IPS DF 19.7 (cell line): Measurements from ENCODE around the gene ZBED5.
"Not testable (repeated sequence)": the region's sequence is repeated elsewhere in the genome, so short reads cannot be mapped to it uniquely, and the experiment has no call there.

Experiments used
- DNase-seq: peaks from one replicate; pipeline ENCODE4 v3.0.0-alpha.2; 2013; ENCODE audit warnings: low read depth, low spot score

ZBED5 gene

DNA sequence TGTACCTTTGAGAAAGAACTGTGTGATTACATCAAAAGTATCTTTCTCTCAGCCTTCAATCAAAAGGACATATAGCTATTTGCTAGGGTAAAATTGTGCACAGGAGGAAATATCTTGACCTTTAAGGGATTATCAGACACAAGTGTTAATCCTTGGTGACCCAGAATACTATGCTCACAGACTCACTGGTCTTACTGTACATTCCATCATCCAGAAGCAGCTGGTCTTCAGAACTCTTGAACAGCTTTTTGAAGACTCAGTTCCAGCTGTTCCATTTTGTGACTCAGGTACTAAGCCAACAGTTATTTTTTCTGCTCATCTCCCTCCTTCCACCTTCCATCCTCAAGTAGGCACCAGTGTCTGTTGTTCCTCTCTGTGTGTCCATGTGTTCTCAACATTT lies 19.8 kb downstream of the ZBED5 start:
- DNase-seq, result no peak

DNA sequence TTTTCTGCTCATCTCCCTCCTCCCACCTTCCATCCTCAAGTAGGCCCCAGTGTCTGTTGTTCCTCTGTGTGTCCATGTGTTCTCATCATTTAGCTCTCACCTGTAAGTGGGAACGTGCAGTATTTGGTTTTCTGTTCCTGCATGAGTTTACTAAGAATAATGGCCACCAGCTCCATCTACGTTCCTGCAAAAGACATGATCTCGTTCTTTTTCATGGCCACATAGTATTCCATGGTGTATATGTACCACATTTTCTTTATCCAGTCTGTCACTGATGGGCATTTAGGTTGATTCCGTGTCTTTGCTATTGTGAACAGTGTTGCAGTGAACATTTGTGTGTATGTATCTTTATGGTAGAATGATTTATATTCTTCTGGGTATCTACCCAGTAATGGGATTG lies 21.0 kb downstream of the ZBED5 start:
- DNase-seq, result not testable (repeated sequence)

DNA sequence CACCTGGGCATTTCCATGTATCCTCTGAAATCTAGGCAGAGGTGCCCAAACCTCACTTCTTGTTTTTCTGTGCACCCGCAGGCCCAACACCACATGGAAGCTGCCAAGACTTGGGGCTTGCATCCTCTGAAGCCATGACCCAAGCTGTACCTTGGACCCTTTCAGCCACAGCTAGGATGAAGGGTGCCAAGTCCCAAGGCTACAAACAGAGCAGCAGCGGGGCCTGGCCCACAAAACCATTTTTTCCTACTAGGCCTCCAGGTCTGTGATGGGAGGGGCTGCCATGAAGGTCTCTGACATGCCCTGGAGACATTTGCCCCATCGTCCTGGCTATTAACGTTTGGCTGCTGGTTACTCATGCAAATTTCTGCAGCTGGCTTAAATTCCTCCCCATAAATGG lies 28.7 kb downstream of the ZBED5 start:
- no peak for DNase-seq

DNA sequence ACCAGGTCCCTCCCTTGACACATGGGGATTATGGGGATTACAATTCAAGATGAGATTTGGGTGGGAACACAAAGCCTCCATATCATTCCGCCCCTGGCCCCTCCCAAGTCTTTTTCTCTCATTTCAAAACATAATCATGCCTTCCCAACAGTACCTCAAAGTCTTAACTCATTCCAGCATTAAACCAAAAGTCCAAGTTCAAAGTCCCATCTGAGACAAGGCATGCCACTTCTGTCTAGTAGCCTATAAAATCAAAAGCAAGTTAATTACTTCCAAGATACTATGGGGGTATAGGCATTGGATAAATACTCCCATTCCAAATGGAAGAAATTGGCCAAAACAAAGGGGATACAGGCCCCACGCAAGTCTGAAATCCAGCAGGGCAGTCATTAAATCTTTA lies 29.5 kb downstream of the ZBED5 start:
- no peak for DNase-seq

DNA sequence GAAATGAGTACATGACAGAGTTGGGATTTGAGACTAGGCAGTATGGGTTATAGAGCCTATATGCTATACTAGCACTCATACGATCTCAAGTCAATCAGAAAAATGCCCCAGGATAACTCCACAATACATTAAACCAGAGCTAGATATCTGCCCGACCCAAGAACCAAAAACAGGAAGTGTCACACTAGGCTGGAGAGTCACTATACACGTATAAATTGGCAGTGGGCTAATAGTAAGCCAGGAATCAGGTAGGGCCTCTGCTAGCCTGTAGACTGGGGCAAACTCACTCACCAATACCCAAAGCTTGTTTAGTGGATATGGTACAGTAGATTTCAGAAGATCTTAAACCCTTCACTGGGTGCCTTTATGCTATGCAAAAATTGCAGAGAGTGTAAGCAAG lies 33.0 kb downstream of the ZBED5 start:
- DNase-seq, result no peak

DNA sequence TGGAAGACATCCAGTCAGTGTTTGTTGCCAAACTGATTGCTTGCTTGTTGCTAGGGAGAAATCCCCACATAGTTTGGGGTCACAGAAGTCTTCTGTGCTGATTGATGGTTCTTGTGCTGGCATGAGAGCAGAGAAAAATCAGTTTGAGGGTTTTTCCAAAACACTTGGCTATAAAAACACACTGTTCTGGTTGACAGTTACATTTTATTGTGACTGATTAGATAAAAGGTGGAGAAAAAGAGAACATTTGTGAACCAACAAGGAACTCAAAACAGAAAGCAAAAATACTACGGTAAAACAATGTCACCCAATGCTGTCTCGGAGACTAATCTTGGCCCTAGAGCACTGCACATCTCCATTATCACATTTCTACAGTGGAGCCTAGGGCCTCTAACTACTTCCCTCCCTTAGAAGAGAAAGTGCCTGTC lies 34.7 kb downstream of the ZBED5 start:
- no peak for DNase-seq

DNA sequence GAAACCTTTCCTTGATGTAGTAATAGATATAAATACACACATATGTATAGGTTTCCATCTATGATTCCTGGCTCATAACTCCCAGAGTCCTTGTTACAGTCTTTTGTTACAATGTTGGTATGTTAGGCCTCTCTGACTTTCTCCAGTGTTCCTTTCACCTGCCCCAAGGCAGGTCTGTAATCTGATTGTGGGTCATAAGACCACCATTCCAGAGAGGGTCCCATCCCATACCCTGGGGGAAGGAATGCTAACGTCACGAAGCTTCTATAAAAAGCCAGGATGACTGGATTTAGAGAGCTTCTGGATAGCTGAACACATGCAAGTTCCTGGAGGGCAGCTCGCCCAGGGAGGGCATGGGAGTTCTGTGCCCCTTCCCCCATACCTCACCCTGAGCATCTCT lies 35.4 kb downstream of the ZBED5 start:
- DNase-seq, result not testable (repeated sequence)

DNA sequence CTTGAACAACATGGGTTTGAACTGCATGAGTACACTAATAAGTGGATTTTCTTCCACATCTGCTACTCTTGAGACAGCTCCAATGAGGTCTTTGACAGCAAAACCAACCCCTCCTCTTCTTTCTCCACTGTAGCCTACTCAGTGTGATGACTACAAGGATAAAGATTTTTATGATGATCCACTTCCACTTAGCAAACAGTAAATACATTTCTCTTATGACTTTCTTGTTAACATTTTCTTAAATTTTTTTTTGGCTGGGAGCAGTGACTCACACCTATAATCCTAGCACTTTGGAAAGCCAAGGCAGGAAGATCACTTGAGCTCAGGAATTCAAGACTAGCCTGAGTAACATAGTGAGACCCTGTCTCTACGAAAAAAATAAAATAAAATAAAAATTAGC lies 39.3 kb downstream of the ZBED5 start:
- DNase-seq, result no peak

DNA sequence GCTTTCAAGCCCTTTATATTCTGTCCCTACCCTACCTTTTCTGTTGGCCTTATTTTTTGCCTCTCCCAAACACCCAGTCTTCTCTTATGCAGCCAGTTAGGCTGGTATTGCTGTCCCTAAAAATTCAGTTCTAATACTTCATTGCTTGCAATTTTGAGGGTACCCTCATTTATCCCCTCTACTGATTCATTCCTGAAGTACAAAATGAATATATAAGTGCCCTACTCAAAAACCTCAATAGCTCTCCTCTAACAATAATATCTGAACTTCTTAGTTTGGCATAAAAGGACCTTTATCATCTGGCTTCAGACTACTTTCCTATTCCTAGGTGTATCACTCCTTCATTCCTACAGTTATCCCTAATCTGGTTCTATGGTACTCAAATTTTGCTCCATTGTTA lies 43.9 kb downstream of the ZBED5 start:
- no peak for DNase-seq

DNA sequence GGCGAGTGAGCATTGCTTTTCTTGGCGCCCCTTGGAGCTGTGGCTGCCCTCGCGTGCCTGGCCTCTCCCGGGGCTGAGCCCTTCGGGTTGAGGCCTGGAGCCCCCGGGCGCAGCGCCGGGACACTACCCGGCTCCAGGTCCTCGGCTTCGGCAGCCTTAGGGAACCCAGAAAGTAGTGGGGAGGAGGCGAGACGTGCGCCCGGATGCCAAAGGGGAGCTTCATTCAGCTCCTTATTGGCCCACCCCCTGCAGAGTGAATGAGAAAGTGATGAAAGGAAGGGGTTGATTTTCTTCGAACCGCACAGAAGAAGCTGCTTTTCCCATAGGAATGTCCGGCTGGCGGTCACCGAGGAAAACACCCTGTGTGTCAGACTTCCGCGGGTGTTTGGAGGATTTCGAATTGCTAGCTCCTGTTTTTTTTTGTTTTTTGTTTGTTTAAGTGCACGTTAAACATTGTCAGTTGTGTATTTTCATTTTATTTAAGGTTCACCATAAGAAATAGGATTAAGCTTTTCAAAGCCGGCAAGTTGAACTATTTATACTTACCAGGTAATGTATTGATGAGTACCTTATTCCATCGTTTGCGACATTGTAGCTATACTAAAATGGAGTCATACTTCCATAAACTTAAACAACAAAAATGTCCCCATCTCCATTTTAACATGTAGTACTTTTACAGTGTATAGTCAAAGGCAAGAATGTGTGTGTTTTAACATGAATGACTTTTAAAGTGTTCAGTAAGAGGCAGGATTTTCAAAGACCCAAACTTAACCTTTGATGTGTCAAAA lies 48.3 kb downstream of the ZBED5 start:
- DNase-seq, result peak; percentile 52

DNA sequence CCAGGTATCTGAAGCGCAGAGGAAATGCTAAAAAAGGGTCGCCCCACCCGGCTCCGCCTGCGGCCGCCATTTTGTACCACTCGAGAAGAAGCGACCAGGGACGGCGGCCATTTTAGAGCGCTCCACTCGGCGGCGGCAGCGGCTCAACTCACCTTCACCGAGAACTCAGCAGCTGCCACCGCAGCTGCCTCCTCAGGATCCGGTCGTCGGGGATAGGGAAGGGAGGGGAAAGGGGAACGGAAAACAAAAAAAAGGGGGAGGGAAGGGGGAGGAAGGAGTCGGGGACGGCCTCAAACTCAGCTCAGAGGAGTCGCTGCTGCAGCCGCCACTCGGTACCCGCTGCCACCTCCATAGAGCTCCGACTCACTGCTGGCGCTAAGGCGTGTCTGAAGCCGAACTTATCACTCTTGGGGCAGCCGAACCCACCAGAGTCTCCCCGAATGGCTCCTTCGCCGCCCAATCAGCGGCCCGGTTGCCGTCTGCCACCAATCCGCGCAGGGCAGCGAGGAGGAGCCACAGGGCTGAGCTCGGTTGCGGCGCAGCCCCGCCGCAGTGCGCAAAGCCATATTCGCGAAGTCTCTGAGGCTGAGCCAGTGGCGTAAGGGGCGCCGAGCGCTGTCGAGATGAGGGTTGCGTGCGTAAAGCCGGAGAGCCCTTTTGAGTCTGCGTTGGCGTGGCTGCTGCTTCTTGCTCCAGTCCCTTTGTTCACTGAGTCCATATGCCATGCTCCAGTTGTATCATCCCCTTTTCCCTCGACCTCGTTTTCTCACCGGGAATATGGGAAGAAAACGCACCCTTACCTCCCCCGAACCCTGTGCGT lies 49.1 kb downstream of the ZBED5 start, which contains the start of gene EIF4G2:
Gene EIF4G2, minus strand, starts transcription at position 374 of the 820 bp plus-strand sequence.
- DNase-seq, result peak; percentile 90

DNA sequence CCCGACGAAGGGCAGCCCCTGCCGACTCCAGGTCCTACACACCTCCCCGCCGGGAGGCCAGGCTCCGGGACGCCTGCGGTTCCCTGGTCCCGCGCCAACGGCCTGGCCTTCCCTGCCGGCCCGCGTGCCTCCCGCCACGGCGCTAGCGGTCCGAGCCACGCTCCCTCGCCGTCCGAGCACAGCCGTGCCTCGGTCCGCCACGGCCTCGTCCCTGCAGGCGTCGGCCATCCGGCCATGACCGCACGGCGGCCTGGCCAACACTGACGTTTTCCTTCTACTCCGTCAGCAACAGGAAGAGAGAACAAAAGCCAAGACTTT lies 49.7 kb downstream of the ZBED5 start:
- DNase-seq, result no peak

DNA sequence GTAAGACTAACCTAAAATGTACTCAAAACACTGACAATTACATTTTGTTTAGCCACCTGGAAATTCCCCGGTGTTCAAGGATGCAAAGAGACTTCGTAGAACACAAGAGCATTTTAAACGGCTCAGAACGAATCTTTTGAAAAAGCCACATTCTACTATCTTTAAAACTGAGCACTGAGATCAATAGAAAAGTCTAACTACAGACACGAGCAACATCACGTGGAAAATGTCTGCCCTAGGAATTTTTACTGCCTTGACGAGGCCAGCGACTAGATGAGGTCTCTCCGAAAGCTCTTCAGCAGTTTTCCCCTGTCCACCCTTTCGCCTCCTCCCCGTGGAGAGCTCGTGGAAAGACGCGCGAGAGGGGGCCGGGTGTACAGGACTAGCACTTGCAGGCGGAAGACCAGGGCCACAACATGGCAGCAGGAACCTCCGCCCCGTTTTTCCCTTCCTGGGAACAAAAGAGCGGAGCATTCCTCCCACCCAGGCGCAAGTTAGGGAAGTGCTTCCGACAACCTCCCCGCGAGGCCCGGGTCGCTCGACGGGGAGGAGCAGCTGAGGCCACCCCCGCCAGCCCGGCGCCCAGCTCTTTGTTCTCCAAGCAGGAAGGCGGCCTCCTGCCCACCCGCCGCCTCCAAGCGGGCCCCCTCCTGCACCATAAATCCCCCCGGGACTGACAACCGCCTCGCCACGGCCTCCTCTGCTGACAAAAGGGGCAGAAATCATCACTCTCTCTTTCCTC lies 50.2 kb downstream of the ZBED5 start:
- DNase-seq, result no peak

DNA sequence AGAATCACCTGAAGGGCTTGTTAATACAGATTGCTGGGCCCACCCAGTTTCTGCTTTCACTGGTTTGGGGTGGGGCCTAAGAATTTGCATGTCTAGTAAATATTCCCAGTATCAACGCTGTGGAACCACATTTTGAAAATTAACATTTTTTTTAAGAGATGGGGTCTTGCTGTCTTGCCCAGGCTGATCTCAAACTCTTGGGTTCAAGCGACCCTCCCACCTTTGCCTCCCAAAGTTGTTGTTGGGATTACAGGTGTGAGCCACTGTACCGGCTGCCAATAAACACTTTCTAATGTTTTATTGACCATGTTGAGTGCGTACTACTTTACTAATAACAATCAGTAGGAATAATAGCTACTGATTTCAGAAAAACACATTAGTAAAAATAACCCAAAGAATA lies 51.6 kb downstream of the ZBED5 start:
- DNase-seq, result no peak

DNA sequence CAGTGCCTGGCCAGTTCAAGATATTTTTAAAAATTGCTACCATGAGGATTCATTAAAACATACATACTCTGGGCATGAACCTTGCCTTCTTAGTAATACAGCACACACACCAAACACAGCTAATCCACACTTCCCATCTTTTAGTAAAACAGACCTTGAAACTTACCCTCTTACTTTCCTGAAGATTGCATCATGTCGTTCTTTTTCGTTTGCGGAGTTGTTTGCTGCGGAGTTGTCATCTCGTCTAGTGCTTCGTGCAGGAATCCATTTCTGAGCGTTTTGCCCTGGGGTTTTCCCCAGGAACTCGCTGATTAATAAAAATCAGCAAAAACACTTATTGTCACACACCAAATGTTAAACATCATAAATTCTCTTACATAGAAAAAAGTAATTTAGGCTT lies 52.1 kb downstream of the ZBED5 start:
- no peak for DNase-seq

DNA sequence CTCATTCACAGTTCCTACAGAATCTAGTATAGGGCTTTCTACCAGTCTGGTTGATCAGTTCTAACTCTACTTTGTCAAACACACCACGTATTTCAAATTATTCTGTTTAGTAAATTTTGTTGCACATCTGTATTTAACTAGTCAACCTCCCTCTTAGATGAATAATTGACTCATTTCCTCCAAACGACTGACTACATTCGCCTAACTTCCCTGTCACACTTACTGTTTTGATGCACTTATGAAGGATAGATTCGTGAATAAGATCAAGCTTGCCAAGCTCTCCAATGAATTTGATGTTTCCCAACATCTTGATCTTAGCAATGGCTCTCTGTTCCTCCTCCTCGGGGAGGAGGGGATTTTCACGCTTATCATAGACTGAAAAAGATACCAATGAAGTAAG lies 54.2 kb downstream of the ZBED5 start:
- DNase-seq, result no peak
